Stomach (tissue), 9 donors: Measurements from ENCODE around the gene WNT3A. TPM values are rescaled to one million over a fixed set of nuclear protein-coding genes. Genes with fewer than 3 reads are reported as not detected.

Experiments used
- DNase-seq, 2 donors: peaks; one replicate each; pipeline versions ENCODE4 v3.0.0 to v3.0.0-alpha.2; 2013 to 2019
- H3K27ac ChIP-seq, 5 donors: fragments of 200-600 bp in 4 of 5; sonication (generic) in 4 of 5; one replicate each; pipeline ENCODE4 v1.5.1; 2013 to 2019; ENCODE audit warnings: mild to moderate bottlenecking in 1 of 5, moderate library complexity in 1 of 5
- H3K27me3 ChIP-seq, 3 donors: fragments of 200-600 bp; sonication (generic); one replicate each; pipeline ENCODE4 v1.5.1; 2017 to 2019; ENCODE audit warnings: mixed run types in 1 of 3
- H3K36me3 ChIP-seq, 4 donors: fragments of 200-600 bp; sonication (generic); 1 replicate in 3 of 4; 2 replicates in 1 of 4; pipeline ENCODE4 v1.5.1; 2016 to 2019
- H3K4me1 ChIP-seq, 4 donors: fragments of 200-600 bp; sonication (generic); one replicate each; pipeline ENCODE4 v1.5.1; 2016 to 2019
- H3K4me3 ChIP-seq, 4 donors: fragments of 200-600 bp; sonication (generic) in 3 of 4; one replicate each; pipeline ENCODE4 v1.5.1; 2016 to 2019; ENCODE audit warnings: mild to moderate bottlenecking in 1 of 4
- H3K9me3 ChIP-seq, 4 donors: fragments of 200-600 bp; sonication (generic); one replicate each; pipeline ENCODE4 v1.5.1; 2016 to 2019
- CTCF ChIP-seq, 7 experiments: fragments of 450-650 bp in 4 of 7; fragments of 200-600 bp in 3 of 7; sonication (generic) in 3 of 7; IDR thresholded peaks; one replicate each; pipeline ENCODE4 v1.5.1; 2016 to 2019; ENCODE audit warnings: antibody characterized with exemption in 7 of 7, control low read depth in 2 of 7, mild to moderate bottlenecking in 1 of 7
- EP300 ChIP-seq: sonication (generic); formaldehyde crosslinking; IDR thresholded peaks from one replicate; pipeline ENCODE4 v1.6.1; 2017; ENCODE audit warnings: antibody characterized with exemption
- POLR2A ChIP-seq, 4 donors: fragments of 450-650 bp; IDR thresholded peaks; one replicate each; pipeline ENCODE4 v1.6.1; 2016; ENCODE audit warnings: antibody characterized with exemption in 4 of 4, control low read depth in 2 of 4, mild to moderate bottlenecking in 1 of 4, moderate library complexity in 1 of 4
- POLR2AphosphoS5 ChIP-seq, 3 donors: sonication (generic); formaldehyde crosslinking; IDR thresholded peaks; one replicate each; pipeline ENCODE4 v1.6.1; 2016; ENCODE audit warnings: antibody characterized with exemption in 3 of 3
- WGBS, 5 donors: extraction: QIAGEN DNeasy Blood & Tissue Kit in 3 of 5; methylation state at CpG; one replicate each; pipeline versions ENCODE4 v1.1.5 to v1.1.7; 2013 to 2018; 5-methylcytosine and 5-hydroxymethylcytosine counted together
- intact Hi-C: fragments of 100-400 bp; cut with DNase I; formaldehyde crosslinking; loops from one replicate; pipeline ENCODE4 v1.15.1; 2023; ENCODE audit warnings: low total_unique reads
- polyA plus RNA-seq, 3 donors: library from polyadenylated mRNA; stranded (reverse); fragments of 200-250 nt; gene quantifications; one replicate each; pipeline ENCODE4 v1.2.3, GENCODE V29; 2013
- total RNA-seq, 5 donors: library from RNA; depleted of rRNA; stranded (reverse); fragments of >200 nt; gene quantifications; one replicate each; pipeline versions ENCODE4 v1.1.0 to v1.2.3, GENCODE V29; 2014 to 2016
- donor health status: healthy with polysubstance abuse.
- donor health status: Bipolar disorder and iron deficiency.
- donor health status: healthy.

Gene WNT3A
- total and polyA plus RNA-seq, 8 donors, result 0.31 to 0.90 TPM; not detected in 6

- peaks cover 4 to 26% (median 20%) of the 10 kb centered on the region in 4 donors for H3K4me1 ChIP-seq
- peak in 1 of 2 donors; percentile 1 for DNase-seq
- H3K27me3 ChIP-seq, result peaks cover 23 to 87% (median 51%) of the 10 kb centered on the region in 3 donors
- WGBS, 5 donors, result 81 to 92% (median 88%) methylated on average over 3 of the region's 3 CpGs
- no peaks in the 10 kb centered on the region for H3K36me3 ChIP-seq
- no peak overlapping the region for H3K4me3 ChIP-seq
- H3K9me3 ChIP-seq, result peaks cover 0 to 10% (median 9%) of the 10 kb centered on the region in 4 donors
- intact Hi-C loops, result no loop called here
- no peak for TF ChIP-seq POLR2AphosphoS5 (IDR thresholded peaks at IDR 0.05)
- TF ChIP-seq EP300, result no peak
- no peak for TF ChIP-seq POLR2A (IDR thresholded peaks at IDR 0.05)
- no peak for TF ChIP-seq CTCF (IDR thresholded peaks at IDR 0.05)
- no peak overlapping the region for H3K27ac ChIP-seq
Measured at GRCh38 chr1:228002792-228003191, 4.0 kb upstream of the WNT3A start.

- Histone ChIP-seq H3K4me1 (peaks cover 4 to 34% (median 24%) of the 10 kb centered on the region in 4 donors), H3K9me3 (peaks cover 0 to under 1% (median under 1%) of the 10 kb centered on the region in 4 donors), H3K4me3 (no peak overlapping the region), H3K27ac (no peak overlapping the region), H3K27me3 (peaks cover 29 to 94% (median 60%) of the 10 kb centered on the region in 3 donors), H3K36me3 (no peaks in the 10 kb centered on the region)
- intact Hi-C loops, result no loop called here
- TF ChIP-seq POLR2A (IDR thresholded peaks at IDR 0.05), result no peak
- TF ChIP-seq EP300, result no peak
- no peak for TF ChIP-seq CTCF (IDR thresholded peaks at IDR 0.05)
- TF ChIP-seq POLR2AphosphoS5 (IDR thresholded peaks at IDR 0.05), result no peak
- DNase-seq, result peak in 1 of 2 donors; percentile 22
- WGBS, 5 donors, result 46 to 51% (median 49%) methylated on average over 9 to 14 of the region's 14 CpGs
Measured at GRCh38 chr1:228003461-228004330, 3.1 kb upstream of the WNT3A start.

DNA sequence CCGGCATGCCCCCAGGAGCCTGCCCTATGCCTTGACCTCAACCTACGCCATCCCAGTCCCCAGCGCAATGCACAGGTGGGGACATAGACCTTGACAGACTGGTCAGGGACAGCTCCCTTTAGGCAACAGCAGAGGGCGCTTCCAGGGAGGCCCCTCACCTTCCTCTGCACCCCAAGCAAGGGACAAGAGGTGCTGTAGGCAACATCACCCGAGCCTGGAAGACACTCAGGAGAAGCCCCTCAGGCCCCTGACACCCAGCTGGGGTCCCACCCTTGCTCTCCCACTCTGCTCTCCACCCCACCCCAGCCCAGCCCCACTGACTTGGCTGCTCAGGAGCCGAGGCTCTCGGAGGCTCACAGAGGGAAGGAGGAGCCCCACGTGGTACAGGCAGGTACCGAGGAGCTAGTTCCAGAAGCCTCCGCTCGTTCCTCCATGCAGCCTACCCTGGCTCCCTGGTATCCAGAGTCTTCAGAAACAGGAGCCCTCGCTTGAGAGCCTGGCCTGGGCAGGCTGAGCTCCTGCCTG, 2.4 kb upstream of the WNT3A start:
- peak; percentile 42 to 60 for DNase-seq
- TF ChIP-seq EP300 (no peak), POLR2A (IDR thresholded peaks at IDR 0.05) (no peak), POLR2AphosphoS5 (IDR thresholded peaks at IDR 0.05) (no peak), CTCF (IDR thresholded peaks at IDR 0.05) (peak in 3 of 7 experiments; percentile 24 to 26 (median 24))
- Histone ChIP-seq H3K4me3 (no peak overlapping the region), H3K27ac (no peak overlapping the region), H3K27me3 (peaks cover 34 to 94% (median 67%) of the 10 kb centered on the region in 3 donors), H3K4me1 (peaks cover 4 to 41% (median 28%) of the 10 kb centered on the region in 4 donors), H3K9me3 (no peaks in the 10 kb centered on the region), H3K36me3 (no peaks in the 10 kb centered on the region)
- intact Hi-C loops, result no loop called here
- WGBS, 5 donors, result 7 to 20% (median 11%) methylated on average over 3 to 12 of the region's 12 CpGs

DNA sequence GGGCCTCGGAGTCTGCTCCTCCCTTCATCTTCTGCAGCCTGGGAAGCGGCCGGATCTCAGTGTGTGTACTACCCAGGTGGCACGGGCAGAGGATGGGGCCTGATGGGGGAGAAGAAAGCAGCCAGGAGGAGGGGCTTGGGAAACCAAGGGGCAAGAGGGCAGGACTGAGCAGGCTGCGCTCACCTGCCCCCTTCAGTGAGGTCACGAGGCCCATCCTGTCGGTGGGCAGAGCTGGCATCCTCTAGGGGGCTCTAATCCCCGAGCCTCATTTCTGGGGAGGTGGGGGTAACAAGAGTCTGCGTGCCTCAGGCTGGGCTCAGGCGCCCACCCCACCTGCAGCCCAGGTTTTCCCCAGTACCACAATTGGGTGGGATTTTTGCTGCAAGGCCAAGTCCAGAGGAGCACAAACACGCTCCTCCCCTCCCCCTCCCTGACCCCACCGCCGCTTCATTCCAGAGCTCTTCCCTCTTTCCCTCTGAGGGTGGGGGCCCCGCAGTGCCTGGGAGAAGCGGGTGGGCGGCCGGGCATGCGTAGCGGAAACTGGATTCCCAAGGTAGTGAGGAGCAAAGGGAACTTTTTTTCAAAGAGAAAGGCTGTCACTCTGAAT, 1.8 kb upstream of the WNT3A start:
- H3K9me3 ChIP-seq, result no peaks in the 10 kb centered on the region
- TF ChIP-seq EP300 (no peak), CTCF (IDR thresholded peaks at IDR 0.05) (no peak), POLR2AphosphoS5 (IDR thresholded peaks at IDR 0.05) (no peak), POLR2A (IDR thresholded peaks at IDR 0.05) (no peak)
- peaks cover 4 to 43% (median 32%) of the 10 kb centered on the region in 4 donors for H3K4me1 ChIP-seq
- intact Hi-C loops, result no loop called here
- no peaks in the 10 kb centered on the region for H3K36me3 ChIP-seq
- 10 to 17% (median 14%) methylated on average over 10 to 19 of the region's 19 CpGs for WGBS, 5 donors
- H3K4me3 ChIP-seq, result no peak overlapping the region
- peak in 1 of 2 donors; percentile 4 for DNase-seq
- no peak overlapping the region for H3K27ac ChIP-seq
- H3K27me3 ChIP-seq, result peaks cover 34 to 99% (median 71%) of the 10 kb centered on the region in 3 donors
